HepG2 (cell line): Measurements from ENCODE around the gene TMC8. TPM values are rescaled to one million over a fixed set of nuclear protein-coding genes. Genes with fewer than 3 reads are reported as not detected.

Experiments used
- ATAC-seq: fragments of 200-7000 bp; cut with Tn5 transposase; 3 replicates; pipeline ENCODE4 v1.9.1; 2020; ENCODE audit warnings: mild to moderate bottlenecking, moderate library complexity
- BruUV-seq: library from RNA; stranded (reverse); fragments of 400-500 nt; replicated peaks from 2 replicates; lab custom pipeline; 2021; lab: Mats Ljungman, UMichigan
- CTCF ChIA-PET: fragments of 300-600 bp; formaldehyde crosslinking; extraction: SDS; loops from one replicate; lab custom pipeline; 2021; ENCODE audit warnings: low total read pairs, inconsistent platforms, low intra/inter-chr PET ratio; lab: Yijun Ruan, JAX
- POLR2A ChIA-PET: fragments of 350-600 bp; sonication (Branson Sonifier 250); formaldehyde crosslinking; loops from one replicate; lab custom pipeline; 2020; ENCODE audit warnings: antibody characterized with exemption, inconsistent platforms; lab: Yijun Ruan, JAX
- DNase-seq: peaks from one replicate; pipeline ENCODE4 v3.0.0-alpha.2; 2015; ENCODE audit warnings: low spot score
- FAIRE-seq: peaks from 3 replicates; lab custom pipeline; 2011; peaks lifted over from hg19 to GRCh38; lab: Jason Lieb, UNC
- H2AFZ ChIP-seq: one replicate; pipeline ENCODE4 v1.6.1; 2011; ENCODE audit warnings: low read length, inconsistent platforms
- H3K27ac ChIP-seq: fragments of 300-600 bp; 3 replicates; pipeline ENCODE4 v1.8.0; 2011; ENCODE audit warnings: mixed run types, mild to moderate bottlenecking, mixed read lengths, low read length, inconsistent platforms; ENCODE audit not compliant: insufficient read depth; ENCODE audit errors: extremely low read length
- H3K27me3 ChIP-seq, 2 experiments: fragments of 200-600 bp in 1 of 2; 2 replicates in 1 of 2; 3 replicates in 1 of 2; pipeline versions ENCODE4 v1.6.0 to v1.8.0; 2011; ENCODE audit warnings: low read length in 2 of 2, mild to moderate bottlenecking in 2 of 2, moderate library complexity in 2 of 2, inconsistent platforms in 1 of 2; ENCODE audit not compliant: insufficient read depth in 2 of 2, control insufficient read depth in 1 of 2
- H3K36me3 ChIP-seq, 2 experiments: fragments of 200-600 bp in 1 of 2; replicated peaks in 1 of 2; 2 replicates in 1 of 2; 3 replicates in 1 of 2; pipeline versions ENCODE4 v1.5.1 to v1.8.0; 2011; ENCODE audit warnings: low read length in 2 of 2, inconsistent platforms in 1 of 2; ENCODE audit not compliant: insufficient read depth in 2 of 2, control insufficient read depth in 1 of 2
- H3K4me1 ChIP-seq: 2 replicates; pipeline ENCODE4 v1.5.1; 2012; ENCODE audit warnings: low read length, inconsistent platforms; ENCODE audit not compliant: insufficient read depth
- H3K4me2 ChIP-seq: 2 replicates; pipeline ENCODE4 v1.6.0; 2011; ENCODE audit warnings: low read depth, low read length, inconsistent platforms
- H3K4me3 ChIP-seq, 3 experiments: fragments of 200-600 bp in 1 of 3; sonication (generic), shearing (Covaris generic) in 1 of 3; replicated peaks in 1 of 3; 2 replicates each; pipeline ENCODE4 v1.5.1; 2011 to 2016; ENCODE audit warnings: low read length in 3 of 3, inconsistent platforms in 2 of 3, low read depth in 2 of 3, mild to moderate bottlenecking in 2 of 3, control low read depth in 1 of 3, mixed read lengths in 1 of 3; ENCODE audit not compliant: insufficient read depth in 1 of 3
- H3K79me2 ChIP-seq: one replicate; pipeline ENCODE4 v1.6.1; 2011; ENCODE audit warnings: low read length, inconsistent platforms; ENCODE audit not compliant: insufficient read depth
- H3K9ac ChIP-seq: 2 replicates; pipeline ENCODE4 v1.6.0; 2011; ENCODE audit warnings: mild to moderate bottlenecking, low read depth, low read length, inconsistent platforms; ENCODE audit not compliant: insufficient read depth
- H3K9me3 ChIP-seq: 2 replicates; pipeline ENCODE4 v1.5.1; 2012; ENCODE audit warnings: mild to moderate bottlenecking, low read length
- H4K20me1 ChIP-seq: 2 replicates; pipeline ENCODE4 v1.6.0; 2011; ENCODE audit warnings: inconsistent platforms, mild to moderate bottlenecking, low read length, moderate library complexity; ENCODE audit not compliant: insufficient read depth
- ATF5 ChIP-seq: sonication (generic); formaldehyde crosslinking; IDR thresholded peaks from 2 replicates; pipeline ENCODE4 v1.4.0; 2020; ENCODE audit warnings: mild to moderate bottlenecking, low read depth, missing genetic modification reagents
- DNMT1 ChIP-seq: sonication (generic); formaldehyde crosslinking; IDR thresholded peaks from 2 replicates; pipeline ENCODE4 v1.5.1; 2020; ENCODE audit warnings: mild to moderate bottlenecking, missing genetic modification reagents
- E2F5 ChIP-seq: sonication (generic); formaldehyde crosslinking; conservative IDR thresholded peaks from 2 replicates; pipeline ENCODE4 v1.4.0; 2020; ENCODE audit warnings: missing genetic modification reagents
- HHEX ChIP-seq: IDR thresholded peaks from 2 replicates; pipeline ENCODE4 v1.6.1; 2016; ENCODE audit warnings: control low read depth
- IKZF4 ChIP-seq: sonication (generic); formaldehyde crosslinking; IDR thresholded peaks from 2 replicates; pipeline ENCODE4 v1.5.1; 2020; ENCODE audit warnings: borderline replicate concordance, mild to moderate bottlenecking, low read depth, missing genetic modification reagents; ENCODE audit errors: not compliant biosample characterization
- PLRG1 ChIP-seq: fragments of 450-650 bp; conservative IDR thresholded peaks from 2 replicates; pipeline ENCODE4 v1.6.1; 2016
- POLR2A ChIP-seq, 2 experiments: IDR thresholded peaks; 2 replicates each; pipeline ENCODE4 v1.6.1; 2011; ENCODE audit warnings: low read depth in 2 of 2, low read length in 2 of 2, mild to moderate bottlenecking in 1 of 2, moderate library complexity in 1 of 2; ENCODE audit not compliant: insufficient read depth in 1 of 2
- RBM22 ChIP-seq: fragments of 200-400 bp; formaldehyde crosslinking; optimal IDR thresholded peaks from 2 replicates; pipeline ENCODE3; 2017; ENCODE audit warnings: mild to moderate bottlenecking, low read length, moderate library complexity
- RCOR2 ChIP-seq: IDR thresholded peaks from 2 replicates; pipeline ENCODE4 v1.6.1; 2016; ENCODE audit warnings: missing biosample characterization, missing genetic modification reagents
- THAP9 ChIP-seq: sonication (generic); formaldehyde crosslinking; IDR thresholded peaks from 2 replicates; pipeline ENCODE4; 2020; ENCODE audit warnings: missing genetic modification reagents, mild to moderate bottlenecking, borderline replicate concordance
- THRA ChIP-seq: sonication (generic); formaldehyde crosslinking; IDR thresholded peaks from 2 replicates; pipeline ENCODE4 v1.4.0; 2020; ENCODE audit warnings: missing genetic modification reagents, borderline replicate concordance
- ZBTB26 ChIP-seq: IDR thresholded peaks from 2 replicates; pipeline ENCODE4 v1.6.1; 2016; ENCODE audit warnings: missing compliant biosample characterization, missing genetic modification reagents, borderline replicate concordance
- ZC3H13 ChIP-seq: sonication (generic); formaldehyde crosslinking; IDR thresholded peaks from 2 replicates; pipeline ENCODE4 v1.8.1; 2023; ENCODE audit warnings: mild to moderate bottlenecking, missing genetic modification reagents, moderate library complexity
- ZNF652 ChIP-seq: IDR thresholded peaks from 2 replicates; pipeline ENCODE4 v1.6.1; 2016; ENCODE audit warnings: low read depth, borderline replicate concordance
- ZNF841 ChIP-seq: sonication (generic); formaldehyde crosslinking; IDR thresholded peaks from 2 replicates; pipeline ENCODE4 v1.8.1; 2023; ENCODE audit warnings: missing genetic modification reagents, borderline replicate concordance
- ZNF878 ChIP-seq: sonication (generic); formaldehyde crosslinking; IDR thresholded peaks from 2 replicates; pipeline ENCODE4 v1.8.1; 2023; ENCODE audit warnings: mild to moderate bottlenecking, missing genetic modification reagents, moderate library complexity
- ZSCAN12 ChIP-seq: sonication (generic); formaldehyde crosslinking; IDR thresholded peaks from 2 replicates; pipeline ENCODE4 v1.9.0; 2021; ENCODE audit warnings: mild to moderate bottlenecking, missing genetic modification reagents
- WGBS: methylation state at CpG from one replicate; pipeline ENCODE4 v1.1.6; 2017; ENCODE audit warnings: low lambda C conversion rate; 5-methylcytosine and 5-hydroxymethylcytosine counted together
- in situ Hi-C: cut with HindIII; loops from 2 replicates; pipeline ENCODE4 v1.10.0; 2017; ENCODE audit warnings: low pct_unique_long_range_greater_than_20kb; ENCODE audit not compliant: extremely low pct_ligation_motif_present
- intact Hi-C: fragments of 100-400 bp; cut with micrococcal nuclease; formaldehyde crosslinking; loops from one replicate; pipeline ENCODE4 v1.10.0; 2022; ENCODE audit not compliant: unreplicated experiment
- polyA plus RNA-seq, 8 experiments: library from polyadenylated mRNA; depleted of rRNA in 3 of 8; stranded (reverse) in 7 of 8; unstranded in 1 of 8; fragments of >200 nt; fragmentation: Illumina TruSeq in 4 of 8; extraction: Trizol in 4 of 8; gene quantifications; 2 replicates each; pipeline versions ENCODE4 v1.2.1 to v1.2.3, GENCODE V29; 2011 to 2016; ENCODE audit warnings: low read depth in 4 of 8, missing spikeins in 1 of 8, mixed read lengths in 1 of 8; ENCODE audit not compliant: insufficient read depth in 1 of 8
- total RNA-seq, 5 experiments: library from RNA; depleted of rRNA; stranded (reverse); fragments of >200 nt; fragmentation: Illumina TruSeq; extraction: Trizol; gene quantifications; 2 replicates each; pipeline ENCODE4 v1.2.3, GENCODE V29; 2016; ENCODE audit warnings: low read depth in 1 of 5

Gene TMC8
- total and polyA plus RNA-seq, 2 of the 13 experiments (the other 11 are each of a cell fraction or from before 2014, with no cell fraction given), result 0.53 to 7.8 TPM

GRCh38 chr17:78107976-78108725 lies 22.4 kb upstream of the TMC8 start:
- Histone ChIP-seq H3K9me3 (no peaks in the 10 kb centered on the region), H2AFZ (no peak overlapping the region), H3K4me1 (peaks cover 30% of the 10 kb centered on the region), H3K79me2 (no peaks in the 10 kb centered on the region), H3K4me2 (no peak overlapping the region), H3K36me3 (peaks cover 12 to 31% of the 10 kb centered on the region in 2 experiments), H3K27ac (no peak overlapping the region), H4K20me1 (peaks cover 2% of the 10 kb centered on the region; the same call in 1 of the 2 replicates), H3K9ac (no peak overlapping the region), H3K4me3 (no peak overlapping the region; a peak in 1 of 6 replicates), H3K27me3 (no peaks in the 10 kb centered on the region)
- intact Hi-C loops (no loop called here), in situ Hi-C loops (no loop called here)
- ATAC-seq (no peak), FAIRE-seq (no peak), DNase-seq (no peak)
- no TSS peak for BruUV-seq
- ChIA-PET POLR2A (interaction anchor here (0.7 to 1.6 kb wide), 4 partner anchors 20 to 150 kb away, joined by 3 to 8 read pairs (median 6); partner anchors contain the start of genes AFMID, TK1 and TNRC6C), CTCF (no interaction called here)
- 93% methylated on average over 21 of the region's 21 CpGs for WGBS
- TF ChIP-seq RBM22 (peak; percentile 86), IKZF4 (CRISPR knock-in tag) (no peak), DNMT1 (CRISPR knock-in tag) (no peak), POLR2A (IDR thresholded peaks at IDR 0.05; ENCODE audit: insufficient read depth in 1 of 2, low read depth in 2 of 2, low read length in 2 of 2) (peak in 1 of 2 experiments; percentile 35; a peak in 1 of 4 replicates), ZSCAN12 (CRISPR knock-in tag) (no peak), ZBTB26 (no peak), THAP9 (no peak), PLRG1 (no peak), ZNF652 (CRISPR knock-in tag) (no peak), ZC3H13 (CRISPR knock-in tag) (peak; percentile 72; the same call in 1 of the 2 replicates), ZNF841 (no peak), HHEX (CRISPR knock-in tag) (no peak), THRA (CRISPR knock-in tag) (no peak), RCOR2 (CRISPR knock-in tag) (no peak), ATF5 (no peak), E2F5 (CRISPR knock-in tag) (no peak), ZNF878 (CRISPR knock-in tag) (0 out of 2 replicates have a peak, but pooled peaks have one; percentile 44)
